Activated T-cell treated with anti-CD3 and anti-CD28 coated beads for 48 hours (primary cell): ENCODE measurements around the gene PTPRJ.

Experiments
- DNase-seq: peaks from one replicate; pipeline ENCODE4 v3.0.0-alpha.2; 2020; ENCODE audit warnings: low read depth

The PTPRJ gene

DNA sequence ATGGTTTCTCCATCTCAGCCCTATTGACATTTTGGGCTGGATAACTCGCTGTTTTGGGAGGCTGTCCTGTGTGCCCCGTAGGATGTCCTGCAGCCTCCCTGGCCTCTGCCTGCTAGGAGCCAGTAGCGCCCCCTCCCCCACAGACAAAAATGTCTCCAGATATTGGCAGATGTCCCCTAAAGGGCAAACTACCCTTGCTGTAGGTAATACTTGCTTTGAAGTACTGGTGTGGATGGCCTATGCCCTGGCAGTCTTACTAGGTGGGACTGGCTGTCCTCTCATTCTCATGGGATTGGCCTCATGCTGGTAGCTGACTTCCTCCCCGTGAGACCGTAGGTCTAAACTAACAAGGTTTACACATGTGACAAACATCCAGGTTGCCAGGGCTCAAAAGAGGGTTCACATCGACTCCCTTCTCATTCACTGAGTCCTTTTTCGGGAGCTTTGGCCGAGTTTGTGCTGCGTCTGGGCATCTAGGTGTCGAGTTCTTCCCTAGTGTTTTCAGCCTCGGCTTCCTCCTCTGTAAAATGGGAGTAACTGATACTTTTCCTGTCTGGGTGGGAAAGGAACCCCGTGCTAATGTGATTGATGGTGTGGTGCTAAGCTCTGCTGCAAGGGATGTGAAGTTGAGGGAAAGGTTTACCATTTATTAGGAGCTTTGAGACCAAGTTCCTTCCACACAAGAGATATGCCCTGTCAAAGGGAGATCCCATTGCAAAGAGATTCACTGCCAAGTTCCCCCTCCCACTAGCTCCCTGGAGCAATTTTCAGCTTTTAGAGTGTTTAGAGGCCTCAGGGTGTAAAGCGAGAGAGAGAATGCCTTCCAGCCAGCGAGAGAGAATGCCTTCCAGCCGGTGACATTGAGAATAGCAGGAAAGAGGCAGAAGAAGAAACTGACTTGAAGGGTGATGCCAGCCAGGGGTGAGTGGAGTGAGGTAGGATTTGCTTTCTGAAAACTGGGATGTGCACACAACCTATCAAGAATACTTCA is 17.0 kb downstream of the PTPRJ start:
- no peak for DNase-seq

DNA sequence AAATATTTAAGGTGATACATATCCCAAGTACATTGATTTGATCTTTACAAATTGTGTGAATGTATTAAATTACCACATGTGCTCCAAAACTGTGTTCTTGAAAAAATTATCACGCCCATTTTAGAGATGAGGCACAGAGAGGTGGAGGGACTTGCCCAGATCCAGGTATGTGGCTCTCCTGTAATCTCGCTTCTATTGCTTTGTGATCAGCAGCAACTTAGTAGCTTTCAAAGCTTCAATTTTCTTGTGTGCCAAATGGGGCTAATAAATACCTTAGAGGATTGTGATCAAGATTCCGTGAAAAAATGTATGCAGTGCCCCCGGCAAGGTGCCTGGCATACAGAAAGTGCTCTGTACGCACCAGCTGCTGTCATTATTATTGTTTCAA is 18.0 kb downstream of the PTPRJ start:
- no peak for DNase-seq

DNA sequence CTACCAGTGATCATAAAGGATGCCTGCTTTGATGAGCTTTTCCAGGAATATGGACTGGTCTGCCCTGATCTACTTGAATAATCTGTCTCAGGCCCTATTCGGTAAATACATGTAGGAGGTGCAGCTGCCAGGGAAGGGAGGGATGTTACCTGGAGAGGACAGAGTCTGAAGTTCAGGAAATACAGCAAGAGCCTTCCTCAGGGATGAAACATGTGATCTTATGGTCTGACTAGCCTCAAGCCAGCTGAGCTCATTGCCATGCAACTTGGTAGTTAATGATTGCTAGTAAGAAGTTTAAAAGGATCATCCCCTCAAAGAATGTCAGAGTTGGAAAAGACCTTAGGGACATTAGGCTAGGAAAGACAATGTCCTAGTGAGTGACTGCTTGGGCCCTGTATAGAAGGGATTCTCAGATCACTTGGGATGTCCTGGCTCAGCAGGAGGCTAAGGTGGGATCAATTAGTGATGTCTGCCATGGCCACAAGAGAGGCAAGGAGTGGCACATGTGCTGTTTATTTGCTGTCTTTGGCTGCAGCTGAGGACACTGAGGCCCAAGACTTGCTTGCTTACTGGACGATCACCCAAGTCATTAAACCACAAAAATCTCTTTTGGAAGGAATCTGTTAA is 18.5 kb downstream of the PTPRJ start:
- no peak for DNase-seq

DNA sequence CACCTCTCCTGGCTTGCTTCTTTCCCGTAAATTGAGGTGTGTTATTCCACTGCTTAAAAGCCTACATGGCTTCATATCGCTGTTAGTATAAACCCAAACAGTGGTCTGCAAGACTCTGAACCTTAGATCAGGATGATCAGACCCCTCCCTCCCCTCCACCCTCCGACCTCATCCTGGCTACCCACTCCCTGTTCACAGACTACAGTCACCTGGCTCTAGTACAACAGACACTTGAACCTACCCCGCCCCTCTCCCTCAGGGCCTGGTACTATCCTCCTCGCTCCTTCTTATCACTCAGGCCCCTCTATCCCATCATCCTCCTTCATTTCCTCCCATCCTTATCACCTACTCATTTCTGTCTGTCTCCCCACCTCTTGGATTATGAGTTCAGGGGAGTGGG is 20.1 kb downstream of the PTPRJ start:
- DNase-seq: no peak

DNA sequence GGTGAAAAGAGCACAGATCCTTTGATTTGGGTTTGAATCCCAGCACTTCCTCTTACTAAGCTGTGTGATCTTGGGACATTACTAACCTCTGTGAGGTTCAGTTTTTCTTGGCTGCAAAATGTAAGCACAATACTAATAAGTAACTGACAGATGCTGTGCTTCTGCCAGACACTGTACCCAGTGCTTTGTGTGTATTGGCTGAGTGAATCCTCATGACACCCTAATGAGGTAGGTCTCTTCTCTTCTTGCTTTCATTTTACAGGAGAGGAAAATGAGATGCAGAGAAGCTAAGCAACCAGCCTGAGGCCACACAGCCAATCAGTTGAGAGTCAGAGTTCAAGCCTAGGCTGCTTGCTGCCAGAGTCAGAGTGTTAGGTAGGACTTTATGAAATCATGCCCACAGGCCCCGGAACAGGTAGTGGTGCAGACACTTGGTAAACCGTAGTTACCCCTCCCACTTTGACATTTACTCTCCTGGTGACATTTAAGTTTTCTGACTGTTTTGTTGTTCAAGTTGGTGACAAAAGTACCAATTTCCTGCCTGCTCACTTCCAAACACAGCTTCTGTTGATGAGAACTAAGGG is 21.2 kb downstream of the PTPRJ start:
- no peak for DNase-seq

DNA sequence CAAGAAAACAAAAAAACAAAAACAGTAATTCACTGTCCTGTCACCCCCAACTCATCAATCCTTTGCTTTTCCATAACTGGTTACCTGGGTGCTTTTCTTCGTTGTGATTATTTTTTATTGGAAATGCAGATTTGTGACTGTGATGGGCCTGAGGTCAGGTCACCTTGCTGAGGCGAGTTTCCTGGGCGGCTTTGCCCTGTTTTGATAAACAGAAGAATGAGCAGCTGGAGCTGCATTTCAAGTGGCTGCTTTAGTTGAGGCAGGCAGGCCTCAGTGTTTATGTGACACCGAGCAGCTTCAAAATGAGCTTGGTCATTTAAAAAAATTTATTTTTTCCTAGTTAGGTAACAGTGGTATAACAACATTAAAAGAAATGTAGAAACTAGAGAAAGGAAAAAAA is 22.2 kb downstream of the PTPRJ start:
- no peak for DNase-seq

DNA sequence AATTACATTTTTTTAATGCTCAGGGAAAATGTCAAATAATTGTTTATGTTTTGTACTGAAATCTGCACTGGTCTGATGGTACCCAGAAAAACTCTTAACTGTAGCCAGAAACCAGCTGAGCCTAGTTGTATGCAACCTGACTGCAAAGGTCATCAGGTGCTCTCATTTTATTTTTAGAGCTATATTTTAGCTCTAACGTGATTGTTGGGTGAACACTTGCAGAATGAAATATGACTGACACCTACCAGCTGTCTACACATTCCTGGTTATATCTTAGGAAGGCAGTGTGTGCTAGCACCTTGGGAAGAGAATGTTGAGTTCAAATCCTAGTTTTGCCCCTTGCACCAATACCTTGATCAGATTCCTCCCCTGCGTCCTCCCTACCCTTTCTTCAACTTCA is 23.6 kb downstream of the PTPRJ start:
- DNase-seq: no peak

DNA sequence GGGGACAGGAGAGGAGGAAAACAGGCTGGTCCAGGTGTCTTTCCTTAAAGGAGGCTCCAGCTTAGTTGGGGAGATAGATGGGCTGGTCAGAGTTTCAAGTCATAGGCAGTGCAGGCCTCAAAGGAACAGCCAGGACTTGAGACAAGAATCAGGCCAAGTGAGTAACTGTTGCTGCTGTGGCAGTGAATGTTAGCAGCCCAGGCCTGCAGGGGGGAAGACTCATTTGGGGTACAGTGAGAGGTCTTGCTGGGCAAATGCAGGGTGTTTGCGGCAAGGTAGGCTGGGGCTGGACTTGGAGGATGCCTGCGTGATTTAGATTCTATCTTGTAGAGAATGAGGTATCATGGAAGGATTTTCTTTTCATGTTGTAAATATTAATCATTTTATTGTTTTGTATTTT is 24.1 kb downstream of the PTPRJ start:
- DNase-seq: no peak

DNA sequence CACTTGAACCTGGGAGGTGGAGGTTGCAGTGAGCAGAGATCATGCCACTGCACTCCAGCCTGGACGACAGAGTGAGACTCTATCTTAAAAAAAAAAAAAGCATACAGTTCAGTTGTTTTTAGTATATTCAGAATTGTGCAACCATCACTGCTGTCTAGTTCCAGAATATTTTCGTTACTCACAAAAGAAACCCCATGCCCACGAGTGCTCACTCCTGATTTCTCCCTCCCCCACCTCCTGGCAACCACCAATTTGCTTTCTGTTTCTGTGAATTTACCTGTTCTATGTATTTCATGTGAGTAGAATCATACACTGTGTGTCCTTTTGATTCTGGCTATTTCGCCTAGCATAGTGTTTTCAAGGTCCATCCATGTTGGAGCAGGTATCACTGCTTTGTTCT is 24.8 kb downstream of the PTPRJ start:
- DNase-seq: peak; percentile 39

DNA sequence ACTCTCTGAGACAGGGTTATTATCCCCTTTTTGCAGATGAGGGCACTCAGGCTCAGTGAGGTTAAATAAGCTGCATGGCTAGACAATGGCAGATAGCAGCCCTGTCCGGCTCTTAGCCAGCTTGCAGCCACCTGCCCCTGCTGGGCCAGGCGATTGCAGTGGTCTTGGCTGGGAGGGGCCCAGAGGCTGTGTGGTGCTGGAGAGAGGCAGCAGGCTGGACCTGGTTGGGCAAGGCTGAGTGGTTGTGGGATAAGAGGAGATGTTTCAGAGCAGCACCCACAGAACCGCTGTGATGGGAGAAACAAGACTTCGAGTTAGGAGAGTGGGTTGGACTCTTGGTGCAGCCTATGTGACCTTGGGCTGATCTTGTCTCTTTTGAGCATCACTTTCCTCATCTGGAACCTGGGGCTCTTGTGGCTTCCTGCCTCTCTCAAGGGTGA is 25.5 kb downstream of the PTPRJ start:
- DNase-seq: no peak

DNA sequence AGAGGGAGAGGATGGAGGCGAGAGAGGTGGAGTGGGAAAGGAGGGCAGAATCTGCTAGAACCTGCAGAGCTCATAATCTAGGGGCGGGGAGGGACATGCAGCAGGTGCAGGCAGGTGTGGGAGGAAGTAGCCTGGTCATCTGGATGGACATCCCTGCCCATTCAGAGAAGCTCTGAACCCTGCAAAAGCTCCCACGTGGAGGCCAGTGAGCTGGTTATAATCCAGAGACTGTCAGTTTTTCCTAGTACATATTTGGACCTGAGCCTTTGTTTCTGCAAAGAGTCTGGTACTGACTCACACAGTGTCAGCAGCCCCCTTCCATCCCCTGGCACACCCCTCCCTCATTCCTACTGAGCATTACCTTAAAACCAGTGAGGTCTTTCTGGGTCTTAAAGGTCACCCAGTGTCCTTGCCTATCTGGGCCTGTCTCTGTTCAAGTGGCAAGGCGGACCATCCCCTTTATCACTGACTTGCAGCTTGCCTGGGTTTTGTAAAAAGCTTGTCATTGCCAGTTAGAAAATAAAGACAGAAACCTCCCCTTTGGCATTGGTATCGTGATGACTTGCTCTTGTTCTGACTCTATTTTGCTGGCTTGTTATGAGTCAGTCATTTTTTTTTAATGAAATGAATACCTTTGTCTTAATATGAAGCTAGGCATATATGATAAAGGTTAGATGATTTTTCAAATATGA is 26.1 kb downstream of the PTPRJ start:
- no peak for DNase-seq

DNA sequence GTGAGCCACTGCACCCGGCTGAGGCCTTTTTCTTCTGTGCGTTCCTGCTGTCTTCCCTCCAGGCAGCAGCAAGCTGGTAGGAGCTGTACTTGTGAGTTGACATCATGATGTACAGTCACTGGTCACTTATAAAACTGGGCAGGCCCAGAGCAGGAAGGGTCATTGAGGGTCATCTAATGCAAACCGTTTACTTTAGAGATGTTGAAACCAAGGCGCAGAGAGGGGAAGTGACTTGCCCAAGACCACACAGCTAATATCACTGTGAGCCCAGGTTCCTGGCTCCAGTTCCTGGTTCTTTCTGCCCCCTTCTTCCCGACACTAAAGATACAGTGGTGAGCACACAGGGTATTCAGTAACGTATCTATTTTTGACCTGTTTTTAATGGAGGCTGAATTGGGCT is 27.3 kb downstream of the PTPRJ start:
- no peak for DNase-seq

DNA sequence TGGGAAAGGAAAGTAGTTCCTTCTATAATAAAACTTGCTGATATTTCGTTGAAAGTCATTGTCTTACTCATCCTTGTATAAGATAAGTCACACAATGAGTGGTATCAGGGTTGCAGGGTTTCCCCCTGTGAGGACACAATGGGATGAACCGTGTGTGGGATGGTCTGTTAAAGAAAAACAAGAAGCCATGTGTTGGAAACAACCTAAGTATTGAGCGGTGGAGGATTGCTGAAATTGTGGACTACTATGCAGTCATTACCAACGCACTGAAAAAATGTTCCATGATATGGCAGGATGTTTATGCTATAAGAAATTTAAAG is 28.6 kb downstream of the PTPRJ start:
- peak; percentile 57 for DNase-seq

DNA sequence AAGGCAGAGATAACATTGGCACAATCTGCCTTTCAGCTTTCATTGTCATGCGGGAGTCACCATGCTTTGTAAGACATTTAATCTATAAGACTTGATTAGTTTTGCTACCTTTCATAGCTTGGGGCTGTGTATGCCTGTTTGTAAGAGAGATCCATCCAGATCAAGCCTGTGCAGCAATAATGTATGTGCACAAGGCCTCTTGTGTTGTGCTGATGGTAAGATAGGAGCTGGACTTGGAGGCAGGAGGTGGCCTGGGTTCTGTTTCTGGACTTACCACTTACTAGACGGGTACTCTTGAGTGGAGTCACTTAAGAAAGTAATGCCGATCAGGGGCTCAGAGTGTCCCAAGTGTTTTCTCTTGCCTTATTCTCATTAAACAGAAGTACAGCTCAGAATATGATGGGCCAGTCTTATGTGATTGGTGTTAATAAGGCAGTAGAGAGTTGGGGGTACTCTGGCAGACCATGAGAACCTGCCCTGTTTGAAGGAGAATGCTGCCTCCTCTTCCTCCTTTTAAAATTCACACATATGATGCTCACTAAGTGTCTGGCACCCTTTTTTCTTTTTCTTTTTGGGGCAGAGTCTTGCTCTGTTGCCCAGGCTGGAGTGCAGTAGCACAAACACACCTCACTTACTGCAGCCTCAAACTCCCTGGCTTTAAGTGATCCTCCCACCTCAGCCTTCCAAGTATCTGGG is 30.9 kb downstream of the PTPRJ start:
- no peak for DNase-seq

DNA sequence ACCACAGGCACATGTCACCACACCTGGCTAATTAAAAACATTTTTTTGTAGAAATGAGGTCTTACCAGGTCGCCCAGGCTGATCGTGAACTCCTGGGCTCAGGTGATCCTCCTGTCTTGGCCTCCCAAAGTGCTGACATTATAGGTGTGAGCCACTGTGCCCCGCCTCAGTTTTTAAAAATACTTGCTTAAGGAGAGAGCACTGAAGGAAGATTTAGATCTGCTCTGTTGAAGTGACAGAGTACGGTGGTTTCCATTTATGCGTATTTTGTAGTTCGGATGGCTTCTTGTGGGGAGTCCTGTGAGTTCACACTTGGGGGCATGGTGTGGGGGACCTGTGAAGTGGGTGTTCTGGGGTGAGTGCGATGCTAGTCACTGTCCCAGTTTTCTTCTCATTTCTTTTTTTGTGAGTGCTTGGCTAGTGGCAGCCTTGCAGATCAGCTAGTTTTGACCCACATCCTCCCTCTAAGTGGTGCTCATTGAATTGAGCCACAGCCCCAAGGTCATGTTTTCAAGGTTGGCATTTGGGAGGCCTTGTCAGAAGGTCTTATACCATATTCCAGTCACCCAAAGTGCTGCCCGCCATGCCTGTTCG is 31.5 kb downstream of the PTPRJ start:
- DNase-seq: peak; percentile 60

DNA sequence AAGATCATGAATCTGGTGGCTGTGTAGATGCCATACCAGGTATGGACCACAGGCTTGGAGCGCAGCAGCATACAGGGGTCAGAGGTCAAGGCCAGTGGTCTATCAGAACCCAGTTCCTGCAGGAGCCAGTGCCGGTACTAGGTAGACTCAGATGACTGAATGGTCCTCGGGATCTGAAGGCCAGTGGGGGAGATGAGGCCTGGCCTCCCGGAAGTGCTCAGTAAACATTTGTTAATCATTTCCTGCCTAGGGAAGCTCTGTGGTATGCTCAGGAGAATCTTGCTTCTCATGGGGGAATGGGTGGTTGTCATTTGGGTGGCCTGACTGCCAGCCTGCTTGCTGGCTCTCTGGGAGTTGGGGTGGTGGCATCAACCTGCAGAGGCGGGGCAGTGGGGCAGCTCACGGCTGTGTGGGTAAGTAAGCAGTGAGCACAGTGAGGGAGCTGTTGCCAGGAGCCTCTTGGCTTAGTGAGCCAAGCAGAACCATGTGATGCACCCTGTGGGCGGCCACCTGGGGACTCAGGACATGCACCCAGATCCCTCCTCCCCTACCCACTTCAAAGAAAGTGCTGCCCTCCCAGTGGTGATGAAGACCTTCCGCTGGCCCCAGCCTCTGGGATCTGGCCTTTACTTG is 33.0 kb downstream of the PTPRJ start:
- DNase-seq: peak; percentile 54

DNA sequence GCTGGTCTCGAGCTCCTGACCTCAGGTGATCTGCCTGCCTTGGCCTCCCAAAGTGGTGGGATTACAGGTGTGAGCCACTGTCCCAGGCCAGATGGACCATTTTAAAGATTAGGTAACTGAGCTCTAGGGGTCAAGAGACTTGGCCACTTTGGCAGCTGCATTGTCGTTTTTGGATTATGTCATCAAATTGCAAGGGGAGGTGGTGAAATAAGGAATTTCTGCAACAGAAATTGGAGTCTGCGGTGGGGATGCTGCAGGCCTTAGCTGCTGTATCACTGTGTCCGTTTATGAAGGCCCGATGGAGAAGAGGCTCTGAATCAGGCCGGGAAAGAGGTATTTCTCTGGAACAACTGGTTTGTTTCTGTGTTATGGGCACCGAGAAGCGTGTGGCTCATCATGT is 34.6 kb downstream of the PTPRJ start:
- DNase-seq: no peak

DNA sequence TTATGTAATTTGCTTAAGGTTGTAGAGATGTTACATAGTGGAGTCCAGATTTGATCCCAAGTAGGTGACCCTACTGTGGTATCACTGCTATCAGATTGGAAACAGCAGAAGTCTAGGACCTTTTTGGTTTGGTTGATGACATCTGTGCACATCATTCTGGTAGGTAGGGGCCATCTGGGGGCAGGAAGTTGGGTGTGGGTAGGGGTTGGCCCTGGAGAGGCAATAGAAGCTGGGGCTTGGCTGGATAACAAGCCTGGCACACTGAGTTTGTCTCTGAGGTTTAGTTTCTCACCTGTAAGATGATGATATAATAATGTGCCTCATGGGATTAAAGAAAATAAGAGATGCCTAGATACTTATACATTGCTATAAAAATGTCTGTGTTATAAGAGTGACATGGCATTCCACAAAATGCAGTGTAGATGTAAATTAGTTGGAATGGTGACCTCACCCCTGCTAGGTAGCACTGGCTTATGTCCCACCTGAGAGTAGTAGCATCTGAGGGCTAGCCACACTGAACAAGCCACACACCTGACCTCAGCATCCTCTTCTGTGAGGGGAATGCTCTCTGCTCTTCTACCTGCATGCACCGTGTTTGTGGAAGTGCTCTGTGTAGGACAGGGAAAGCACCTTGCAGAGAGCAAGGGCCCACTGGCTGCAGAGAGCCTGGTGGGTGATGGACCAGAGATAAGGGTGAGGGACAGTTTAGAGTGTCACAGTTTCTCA is 36.9 kb downstream of the PTPRJ start:
- no peak for DNase-seq

DNA sequence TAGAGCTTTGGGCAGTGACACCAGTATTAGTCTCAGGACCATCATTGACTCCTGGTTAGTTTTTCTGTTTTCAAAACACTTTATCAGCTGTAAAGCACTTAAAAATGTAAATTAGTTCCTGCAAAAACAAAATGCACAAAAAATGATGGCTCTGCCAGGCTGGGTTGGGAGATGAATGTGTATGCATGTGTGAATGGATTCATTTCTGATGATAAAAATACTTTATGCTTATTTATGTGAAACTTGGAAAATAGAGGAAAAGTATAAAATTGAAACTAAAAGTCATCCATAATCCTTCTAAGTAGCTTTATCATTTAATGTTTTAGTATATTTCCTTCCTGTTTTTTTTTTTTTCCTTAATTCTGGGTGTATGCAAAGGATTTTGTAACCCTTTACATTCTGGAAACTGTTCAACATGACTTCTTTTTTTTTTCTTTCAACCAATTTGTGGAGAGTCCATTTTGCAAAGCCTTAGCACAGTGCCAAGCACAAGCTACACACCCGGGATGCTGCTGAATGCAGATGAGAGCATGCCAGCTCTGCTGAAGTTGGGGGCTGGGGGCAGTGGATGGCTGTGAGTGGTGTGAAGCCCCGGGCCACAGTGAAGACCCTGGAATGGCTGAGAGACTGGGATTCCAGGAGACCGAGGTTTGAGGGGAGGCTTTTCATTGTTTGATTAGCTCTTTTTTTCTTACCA is 37.6 kb downstream of the PTPRJ start:
- no peak for DNase-seq
